Activated B cell treated with CpG ODN at 0.5 μM for 24 hours (primary cell): ENCODE results near the gene TCF7L1. TPM values are rescaled to one million over a fixed set of nuclear protein-coding genes. Genes with fewer than 3 reads are reported as not detected.

ENCODE experiments used
- ATAC-seq: fragments of 200-7000 bp; cut with Tn5 transposase; one replicate; pipeline ENCODE4 v1.10.0; 2021; ENCODE audit warnings: low read depth, mild to moderate bottlenecking, moderate library complexity
- CTCF ChIA-PET: fragments of 350-600 bp; sonication (Branson Sonifier 250); formaldehyde crosslinking; loops from one replicate; lab custom pipeline; 2021; ENCODE audit warnings: antibody characterized with exemption; lab: Charles Lee
- POLR2A ChIA-PET: fragments of 350-600 bp; sonication (Branson Sonifier 250); formaldehyde crosslinking; loops from one replicate; lab custom pipeline; 2021; ENCODE audit warnings: antibody characterized with exemption; lab: Charles Lee
- DNase-seq: peaks from one replicate; pipeline ENCODE4 v3.0.0; 2022
- H3K27ac Mint-ChIP-seq: one replicate; pipeline ENCODE4 v1.8.0; 2020; ENCODE audit warnings: mixed read lengths
- H3K27me3 Mint-ChIP-seq: one replicate; pipeline ENCODE4 v1.8.0; 2021; ENCODE audit warnings: mixed read lengths
- H3K36me3 Mint-ChIP-seq: one replicate; pipeline ENCODE4 v1.8.0; 2021; ENCODE audit warnings: low read depth, mixed read lengths
- H3K4me1 Mint-ChIP-seq: one replicate; pipeline ENCODE4 v1.8.0; 2021; ENCODE audit warnings: mixed read lengths
- H3K4me3 Mint-ChIP-seq: one replicate; pipeline ENCODE4 v1.8.0; 2020; ENCODE audit warnings: mild to moderate bottlenecking, mixed read lengths
- H3K9me3 Mint-ChIP-seq: one replicate; pipeline ENCODE4 v1.8.0; 2020; ENCODE audit warnings: mixed read lengths
- intact Hi-C: fragments of 100-400 bp; cut with micrococcal nuclease; formaldehyde crosslinking; loops from one replicate; pipeline ENCODE4 v1.15.1; 2024
- total RNA-seq: library from RNA; stranded (reverse); gene quantifications from 2 replicates; pipeline ENCODE4 v1.2.3, GENCODE V29; 2022
- TF ChIP-seq, protein P1 (sequence below): fragments of 200-600 bp; IDR thresholded peaks from one replicate; pipeline ENCODE4 v1.8.0; 2022; ENCODE audit warnings: antibody characterized with exemption, mild to moderate bottlenecking

TCF7L1 gene
- total RNA-seq, 1 donor from 2014 or later = 0.07 TPM

- Mint-ChIP-seq H3K36me3 (no peaks in the 10 kb centered on the region), H3K27me3 (peaks cover 6% of the 10 kb centered on the region), H3K4me1 (no peaks in the 10 kb centered on the region), H3K27ac (no peak overlapping the region), H3K9me3 (peaks cover 7% of the 10 kb centered on the region), H3K4me3 (no peak overlapping the region)
- no peak for DNase-seq
- intact Hi-C loops = no loop called here
- CTCF ChIA-PET = no interaction called here
- no peak for ATAC-seq
- TF ChIP-seq, protein P1, sequence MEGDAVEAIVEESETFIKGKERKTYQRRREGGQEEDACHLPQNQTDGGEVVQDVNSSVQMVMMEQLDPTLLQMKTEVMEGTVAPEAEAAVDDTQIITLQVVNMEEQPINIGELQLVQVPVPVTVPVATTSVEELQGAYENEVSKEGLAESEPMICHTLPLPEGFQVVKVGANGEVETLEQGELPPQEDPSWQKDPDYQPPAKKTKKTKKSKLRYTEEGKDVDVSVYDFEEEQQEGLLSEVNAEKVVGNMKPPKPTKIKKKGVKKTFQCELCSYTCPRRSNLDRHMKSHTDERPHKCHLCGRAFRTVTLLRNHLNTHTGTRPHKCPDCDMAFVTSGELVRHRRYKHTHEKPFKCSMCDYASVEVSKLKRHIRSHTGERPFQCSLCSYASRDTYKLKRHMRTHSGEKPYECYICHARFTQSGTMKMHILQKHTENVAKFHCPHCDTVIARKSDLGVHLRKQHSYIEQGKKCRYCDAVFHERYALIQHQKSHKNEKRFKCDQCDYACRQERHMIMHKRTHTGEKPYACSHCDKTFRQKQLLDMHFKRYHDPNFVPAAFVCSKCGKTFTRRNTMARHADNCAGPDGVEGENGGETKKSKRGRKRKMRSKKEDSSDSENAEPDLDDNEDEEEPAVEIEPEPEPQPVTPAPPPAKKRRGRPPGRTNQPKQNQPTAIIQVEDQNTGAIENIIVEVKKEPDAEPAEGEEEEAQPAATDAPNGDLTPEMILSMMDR = no peak
- POLR2A ChIA-PET = no interaction called here
Measured at GRCh38 chr2:85175369-85176299, 42.4 kb downstream of the TCF7L1 start.

- TF ChIP-seq, protein P1 = no peak
- peaks cover 14% of the 10 kb centered on the region for H3K27me3 Mint-ChIP-seq
- no peak overlapping the region for H3K27ac Mint-ChIP-seq
- no peak overlapping the region for H3K4me3 Mint-ChIP-seq
- H3K36me3 Mint-ChIP-seq = no peaks in the 10 kb centered on the region
- POLR2A ChIA-PET = no interaction called here
- CTCF ChIA-PET = no interaction called here
- intact Hi-C loops = no loop called here
- ATAC-seq (no peak), DNase-seq (no peak)
- no peaks in the 10 kb centered on the region for H3K9me3 Mint-ChIP-seq
- H3K4me1 Mint-ChIP-seq = no peaks in the 10 kb centered on the region
Measured at GRCh38 chr2:85177031-85177824, 44.0 kb downstream of the TCF7L1 start.

DNA sequence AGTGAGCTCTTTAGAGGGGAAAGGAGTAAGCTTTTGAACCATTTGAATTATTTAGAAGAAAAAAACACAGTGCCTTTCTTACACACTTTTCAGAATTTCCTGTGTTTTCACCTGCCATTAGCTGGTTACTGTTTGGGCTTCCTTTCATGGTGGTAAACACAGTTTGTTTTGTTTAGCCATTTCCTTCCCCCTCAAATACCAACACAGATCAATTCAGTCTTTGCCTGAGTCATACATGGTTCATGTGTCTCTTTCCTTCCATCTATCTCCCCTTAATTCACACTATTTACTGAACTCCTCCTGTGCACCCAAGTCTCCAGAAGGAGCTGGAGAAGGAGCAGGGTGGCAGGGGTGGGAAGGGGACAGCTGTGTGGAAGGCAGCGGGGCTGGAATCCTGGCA is 45.0 kb downstream of the TCF7L1 start:
- intact Hi-C loops = no loop called here
- ChIA-PET POLR2A (no interaction called here), CTCF (no interaction called here)
- Mint-ChIP-seq H3K27ac (no peak overlapping the region), H3K4me1 (no peaks in the 10 kb centered on the region), H3K9me3 (no peaks in the 10 kb centered on the region), H3K27me3 (peaks cover 14% of the 10 kb centered on the region), H3K4me3 (no peak overlapping the region), H3K36me3 (no peaks in the 10 kb centered on the region)
- ATAC-seq (no peak), DNase-seq (no peak)
- TF ChIP-seq, protein P1 = no peak

DNA sequence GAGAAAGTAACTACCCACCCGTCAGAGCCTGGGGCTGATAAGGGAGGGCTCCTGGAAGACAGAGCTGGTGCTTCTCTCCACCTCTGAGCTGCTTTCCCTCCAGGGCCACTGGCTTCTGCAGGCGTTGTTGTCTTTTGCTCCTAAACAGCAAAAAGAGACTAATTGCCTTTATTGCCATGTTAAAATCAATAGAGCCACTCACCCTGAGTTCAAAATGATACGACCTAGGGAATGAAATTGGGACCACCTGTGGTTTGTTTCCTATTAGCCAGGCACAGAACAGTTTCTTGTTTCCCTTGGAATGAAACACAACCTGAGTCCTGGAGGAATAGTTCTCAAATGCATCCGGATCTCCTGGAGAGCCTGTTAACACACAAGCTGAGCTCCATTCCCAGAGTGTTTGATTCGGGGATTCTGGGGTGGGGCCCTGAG is 45.8 kb downstream of the TCF7L1 start:
- H3K4me3 Mint-ChIP-seq = no peak overlapping the region
- DNase-seq (no peak), ATAC-seq (no peak)
- TF ChIP-seq, protein P1 = no peak
- H3K36me3 Mint-ChIP-seq = no peaks in the 10 kb centered on the region
- POLR2A ChIA-PET = no interaction called here
- H3K27ac Mint-ChIP-seq = no peak overlapping the region
- no peaks in the 10 kb centered on the region for H3K9me3 Mint-ChIP-seq
- intact Hi-C loops = no loop called here
- CTCF ChIA-PET = no interaction called here
- no peaks in the 10 kb centered on the region for H3K4me1 Mint-ChIP-seq
- peaks cover 14% of the 10 kb centered on the region for H3K27me3 Mint-ChIP-seq

GRCh38 chr2:85179541-85179940 is 46.3 kb downstream of the TCF7L1 start:
- ChIA-PET POLR2A (no interaction called here), CTCF (no interaction called here)
- peaks cover 14% of the 10 kb centered on the region for H3K27me3 Mint-ChIP-seq
- no peak overlapping the region for H3K4me3 Mint-ChIP-seq
- ATAC-seq (no peak), DNase-seq (no peak)
- no peaks in the 10 kb centered on the region for H3K9me3 Mint-ChIP-seq
- no peaks in the 10 kb centered on the region for H3K36me3 Mint-ChIP-seq
- H3K27ac Mint-ChIP-seq = no peak overlapping the region
- TF ChIP-seq, protein P1 = no peak
- intact Hi-C loops = no loop called here
- no peaks in the 10 kb centered on the region for H3K4me1 Mint-ChIP-seq
